ENCODE data around the gene AGAP1.

AGAP1 gene

DNA sequence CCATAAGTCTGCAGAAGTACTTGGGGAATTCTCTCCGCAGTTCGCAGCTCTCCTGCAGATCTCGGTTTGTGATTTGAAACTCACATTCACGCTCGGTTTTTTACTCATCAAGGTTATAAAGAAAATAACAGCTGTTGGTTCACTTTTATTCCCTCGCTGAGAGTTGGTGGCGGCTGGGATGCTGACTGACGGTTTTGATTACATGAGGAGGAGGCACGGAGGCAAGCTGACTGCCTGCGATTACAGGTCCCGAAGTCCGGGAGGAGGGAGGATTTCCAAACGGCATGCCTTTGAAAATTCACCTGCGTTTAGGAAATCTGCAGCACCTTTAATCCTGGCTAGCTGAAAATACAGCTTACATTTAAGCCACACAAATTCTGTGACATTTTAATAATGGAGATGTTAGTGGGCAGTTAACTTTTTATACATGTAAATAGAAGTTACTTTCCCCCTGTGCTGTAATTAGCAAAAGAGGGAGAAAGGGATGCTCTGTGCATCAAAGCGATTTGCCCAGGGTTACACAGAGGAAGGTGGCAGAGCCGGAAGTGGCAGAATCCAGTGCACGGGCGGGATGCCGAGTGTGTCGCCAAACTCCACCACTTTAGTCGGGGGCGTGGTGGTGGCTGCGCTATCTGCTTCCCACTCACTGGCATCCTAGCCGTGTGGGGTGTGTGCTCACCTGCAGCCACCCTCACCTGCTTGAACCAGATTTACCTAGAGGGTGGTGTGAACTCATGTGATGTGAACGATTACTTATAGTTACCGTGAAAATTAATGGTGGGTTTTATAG lies 14.7 kb downstream of the AGAP1 start:
- DNase-seq (ENCODE audit: low read depth in 2 of 2): no peak

DNA sequence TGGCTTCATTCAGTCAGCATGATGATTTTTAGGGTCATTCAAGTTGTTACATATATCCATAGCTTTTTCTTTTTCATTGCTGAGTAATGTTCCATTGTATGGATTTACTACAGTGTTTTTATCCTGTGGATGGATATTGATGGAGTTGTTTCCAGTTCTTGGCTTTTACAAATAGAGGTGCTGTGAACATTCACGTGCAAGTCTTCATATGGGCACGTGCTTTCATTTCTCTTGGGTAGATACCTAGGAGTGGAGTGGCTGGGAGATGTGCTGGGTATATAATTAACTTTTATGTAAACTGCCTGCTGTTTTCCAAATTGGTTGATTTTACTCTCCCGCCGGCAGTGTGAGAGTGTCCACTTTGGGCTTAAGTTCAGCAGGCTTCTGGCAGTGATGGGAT lies 16.5 kb downstream of the AGAP1 start:
- DNase-seq (ENCODE audit: low read depth in 2 of 2): no peak

DNA sequence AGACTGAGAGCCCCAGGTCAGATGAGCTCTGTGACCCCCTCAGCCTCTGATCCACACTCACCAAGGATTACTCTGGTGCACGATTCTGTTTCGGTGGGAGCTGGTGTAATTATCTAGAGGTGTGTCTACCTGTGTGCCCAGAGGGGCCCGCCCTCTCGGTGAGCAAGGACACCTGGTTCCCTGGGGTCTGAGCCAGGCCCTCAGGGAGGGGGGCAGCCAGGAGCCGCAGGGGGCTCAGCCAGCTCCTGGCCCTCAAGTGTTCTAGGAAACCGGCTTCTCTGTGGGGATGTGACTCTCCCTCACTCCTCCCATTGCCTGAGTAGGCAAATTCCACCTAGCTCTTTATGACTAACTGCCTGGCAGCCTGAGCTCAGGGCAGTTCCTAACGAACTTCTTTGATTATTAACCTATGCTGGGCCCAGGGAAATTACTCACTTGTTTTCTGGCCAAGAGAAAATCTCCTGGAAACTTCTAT lies 17.4 kb downstream of the AGAP1 start:
- DNase-seq (ENCODE audit: low read depth in 2 of 2): no peak

DNA sequence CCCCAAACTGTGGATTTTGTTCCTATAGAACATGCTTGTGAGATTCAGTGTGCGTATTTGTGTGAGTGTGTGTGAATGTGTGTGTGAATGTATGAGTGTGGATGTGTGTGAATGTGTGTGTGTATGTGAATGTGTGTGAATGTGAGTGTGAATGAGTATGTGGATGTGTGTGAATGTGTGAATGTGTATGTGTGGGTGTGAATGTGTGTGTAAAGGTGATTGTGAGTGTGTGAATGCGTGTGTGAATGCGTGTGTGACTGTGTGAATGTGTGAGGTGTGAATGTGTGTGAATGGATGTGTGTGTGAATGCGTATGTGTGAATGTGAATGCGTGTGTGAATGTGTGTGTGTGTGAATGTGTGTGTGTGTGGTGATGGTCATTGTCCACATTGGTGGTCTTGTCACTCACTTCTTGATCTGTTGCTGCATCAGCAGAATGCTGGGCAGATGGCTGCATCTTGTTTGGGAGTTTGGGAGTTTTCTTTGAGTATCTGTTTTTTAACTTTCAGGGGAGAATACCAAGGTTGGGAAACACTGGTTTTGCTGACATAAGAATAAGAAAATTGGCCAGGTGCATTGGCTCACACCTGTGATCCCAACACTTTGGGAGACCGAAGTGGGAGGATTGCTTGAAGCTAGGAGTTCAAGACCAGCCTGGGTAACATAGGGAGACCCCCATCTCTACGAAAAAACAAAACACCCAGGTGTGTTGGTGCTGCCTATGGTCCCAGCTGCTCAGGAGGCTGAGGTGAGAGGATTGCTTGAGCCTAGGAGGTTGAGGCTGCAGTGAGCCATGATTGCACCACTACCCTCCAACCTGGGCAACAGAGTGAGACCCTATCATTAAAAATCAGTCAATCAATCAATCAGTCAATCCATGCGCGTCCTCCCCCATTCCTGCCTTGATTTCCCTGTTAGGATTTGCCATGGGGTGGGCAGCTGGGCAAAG lies 18.2 kb downstream of the AGAP1 start:
- no peak for DNase-seq (ENCODE audit: low read depth in 2 of 2)

DNA sequence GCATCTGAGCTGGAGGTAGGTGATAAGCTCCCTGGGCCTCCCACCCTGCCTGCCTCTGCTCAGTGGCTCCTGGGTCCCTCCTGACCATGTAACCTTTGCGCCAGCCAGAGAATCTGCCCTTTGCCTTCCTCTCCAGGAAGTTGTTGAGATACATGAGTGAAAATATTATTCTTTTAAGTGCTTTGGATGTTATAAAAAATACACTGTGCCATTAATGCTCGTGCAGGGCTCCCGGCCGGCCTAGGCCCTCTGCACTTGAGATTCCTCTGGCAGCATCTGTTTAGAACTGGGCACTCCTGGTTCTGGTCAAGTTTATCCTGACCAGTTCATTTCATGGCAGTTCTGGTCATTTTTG lies 18.8 kb downstream of the AGAP1 start:
- DNase-seq (ENCODE audit: low read depth in 2 of 2): no peak

DNA sequence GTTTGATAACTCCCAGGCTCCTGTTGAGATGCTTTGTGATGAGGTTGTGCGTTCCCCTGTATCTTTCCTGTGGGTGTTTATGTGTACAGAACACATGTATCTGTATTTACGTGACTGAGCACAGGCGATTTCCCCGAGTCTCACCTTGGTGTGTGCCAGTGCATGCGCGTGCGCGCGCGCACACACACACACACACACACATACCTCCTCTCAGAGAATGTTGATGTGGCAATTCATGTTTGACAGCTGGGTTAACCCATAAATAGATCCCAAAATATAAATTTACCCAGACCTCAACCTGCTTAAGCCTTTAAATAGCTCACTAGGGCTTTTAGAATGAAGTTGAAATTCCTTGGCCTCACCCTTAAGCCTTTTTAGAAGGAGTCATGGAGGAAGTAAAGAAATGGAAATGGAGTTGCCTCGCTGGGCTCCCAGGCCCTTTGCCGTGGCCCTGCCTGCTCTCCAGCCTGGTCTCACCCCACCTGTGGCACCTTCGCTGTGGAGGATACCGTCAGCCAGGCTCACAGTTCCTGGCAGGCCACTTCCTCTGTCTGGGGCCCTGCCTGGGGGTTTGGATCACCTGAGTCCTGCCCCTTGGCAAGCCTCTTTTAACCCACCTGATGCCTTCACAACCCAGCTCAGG lies 20.3 kb downstream of the AGAP1 start:
- no peak for DNase-seq (ENCODE audit: low read depth in 2 of 2)

DNA sequence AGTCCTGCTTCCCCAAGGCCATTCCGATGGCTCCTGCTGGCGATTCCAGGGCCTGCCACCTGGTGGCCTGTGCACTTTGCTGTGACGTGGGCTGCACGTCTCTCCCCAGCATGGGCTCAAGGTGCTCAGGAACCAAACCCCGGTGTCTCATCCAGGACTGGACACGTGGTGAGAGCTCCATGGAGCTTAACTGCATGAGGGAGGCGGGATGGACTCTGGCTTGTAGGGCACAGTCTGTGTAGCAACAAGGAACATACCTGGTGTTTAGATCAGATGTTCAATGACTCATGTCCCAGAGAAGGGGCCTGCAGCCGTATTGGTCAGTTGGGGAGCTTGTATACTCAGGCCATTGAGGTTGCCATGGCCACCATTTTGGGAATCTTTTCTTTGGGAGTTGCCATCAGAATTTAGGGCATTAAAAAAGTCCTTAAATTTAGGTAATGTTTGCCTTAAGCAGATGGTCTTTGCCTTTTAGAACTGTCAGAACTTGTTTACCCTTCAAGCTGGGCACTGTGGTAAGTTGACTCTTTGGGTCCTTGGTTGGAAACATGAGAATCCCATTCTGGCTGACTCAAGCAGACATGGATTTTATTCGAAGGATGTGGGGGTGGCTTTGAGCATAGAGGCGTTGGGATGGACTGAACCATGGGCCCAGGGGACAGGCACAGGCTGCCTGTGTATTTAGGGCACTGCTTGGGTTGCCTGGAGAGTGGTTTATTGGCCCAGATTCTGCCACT lies 21.0 kb downstream of the AGAP1 start:
- DNase-seq (ENCODE audit: low read depth in 2 of 2): no peak

DNA sequence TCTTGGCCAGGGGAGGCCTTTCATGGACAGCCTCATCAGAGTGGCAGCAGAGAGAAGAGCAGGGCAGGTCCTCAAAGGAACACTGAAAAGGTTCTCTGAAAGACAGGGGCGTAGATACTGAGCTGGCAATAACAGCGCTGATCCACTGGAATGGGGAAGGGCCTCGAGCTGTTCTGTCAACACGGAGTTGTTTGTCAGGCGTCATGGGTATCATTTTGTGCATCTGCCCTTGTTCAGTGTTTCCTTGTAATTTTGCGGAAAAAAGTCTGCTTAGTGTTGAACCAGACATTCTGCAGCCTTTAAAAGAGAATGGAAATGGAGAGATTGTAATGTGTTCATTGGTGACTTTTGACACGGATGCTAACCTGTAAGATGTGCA lies 21.5 kb downstream of the AGAP1 start:
- no peak for DNase-seq (ENCODE audit: low read depth in 2 of 2)

DNA sequence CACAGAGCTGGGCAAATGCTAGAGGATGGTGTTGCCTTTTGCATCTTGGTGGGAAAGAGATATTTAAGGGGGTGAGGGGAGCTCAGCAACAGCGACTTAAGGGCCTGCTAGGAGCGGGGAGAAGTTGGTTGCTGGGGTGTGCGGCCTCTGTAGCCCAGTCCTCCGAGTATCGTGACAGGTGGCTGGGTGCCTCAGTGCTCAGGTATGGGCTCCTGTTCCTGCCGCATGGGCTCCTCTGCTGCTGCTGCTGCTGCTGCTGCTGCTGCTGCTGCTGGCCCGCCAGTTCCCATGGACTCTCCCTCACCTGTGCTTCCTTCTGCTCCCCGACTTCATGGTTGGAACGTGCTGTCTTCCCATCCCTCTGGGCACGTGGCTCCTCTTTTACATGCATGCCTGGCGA lies 22.0 kb downstream of the AGAP1 start:
- no peak for DNase-seq (ENCODE audit: low read depth in 2 of 2)

DNA sequence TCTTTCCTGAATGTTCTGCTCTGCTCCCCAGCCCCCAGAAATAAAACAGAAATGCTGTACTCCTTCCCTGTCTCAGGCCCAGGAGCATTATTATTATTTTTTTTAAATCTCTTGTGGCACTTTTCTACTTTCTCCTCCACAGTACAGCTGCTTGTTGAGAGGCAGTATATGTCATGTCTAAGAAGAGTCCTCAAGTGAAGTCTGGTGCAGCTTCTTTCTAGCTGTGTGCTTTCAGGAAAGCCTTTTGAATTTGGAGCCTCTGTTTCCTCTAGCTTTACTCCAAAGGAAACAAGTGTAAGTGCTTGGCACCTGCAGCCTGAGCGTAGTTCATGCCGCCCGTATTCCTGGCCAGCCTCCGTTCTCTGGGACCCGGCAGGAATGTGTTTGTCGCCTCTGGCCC lies 22.4 kb downstream of the AGAP1 start:
- DNase-seq (ENCODE audit: low read depth in 2 of 2): no peak

DNA sequence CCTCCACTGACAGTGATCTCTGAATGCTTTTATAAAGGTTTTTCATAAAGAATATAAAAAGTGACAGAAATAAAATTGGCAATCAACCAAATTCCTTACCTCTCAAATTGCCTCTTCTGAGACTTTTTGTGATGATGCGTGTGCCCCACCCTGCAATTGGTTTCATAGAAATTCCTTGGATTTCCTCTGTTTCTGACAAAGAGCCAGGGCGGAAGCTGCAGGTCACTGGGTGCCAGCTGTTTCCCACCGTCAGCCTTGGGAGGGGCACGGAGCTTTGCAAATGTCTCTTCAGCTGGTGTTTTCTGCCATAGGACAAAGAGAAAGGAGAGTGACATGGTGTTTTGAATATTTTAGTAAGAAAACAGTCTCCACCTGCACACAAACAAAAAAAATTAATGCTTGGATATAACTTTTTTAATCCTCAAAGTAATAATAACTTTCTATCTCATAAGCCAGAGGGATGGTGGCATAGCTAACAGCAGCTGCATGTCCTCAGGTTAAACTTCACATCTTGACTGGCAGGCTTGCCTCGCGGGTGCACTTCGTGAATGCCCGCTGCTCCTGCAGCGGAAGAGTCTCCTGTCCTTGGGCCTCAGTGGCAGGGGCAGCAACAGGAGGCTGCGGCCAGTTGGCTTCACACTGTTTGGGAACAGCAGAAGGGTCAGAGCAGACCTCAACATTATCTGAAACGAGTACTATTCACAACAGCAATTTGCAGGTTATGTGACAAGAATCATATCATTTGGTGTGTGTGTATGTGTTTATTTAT lies 24.7 kb downstream of the AGAP1 start:
- no peak for DNase-seq (ENCODE audit: low read depth in 2 of 2)

DNA sequence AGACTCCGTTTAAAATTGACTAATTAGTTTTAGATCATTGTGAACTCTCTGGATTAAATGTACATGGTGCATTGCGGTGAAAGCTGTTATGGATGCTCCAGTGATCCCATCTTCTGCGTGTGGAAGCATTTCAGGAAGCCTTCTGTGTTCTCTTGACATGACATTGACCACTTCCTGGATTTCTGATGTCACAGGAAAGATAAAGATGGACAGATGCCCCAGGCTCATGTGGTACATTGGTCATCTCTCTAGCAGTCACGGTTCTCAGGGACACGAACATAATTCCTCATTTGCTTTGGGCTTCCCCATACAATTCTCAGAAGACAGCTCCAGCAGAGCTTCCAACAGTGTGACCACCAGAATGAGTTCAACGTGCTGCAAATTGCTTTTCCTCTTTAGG lies 26.9 kb downstream of the AGAP1 start:
- no peak for DNase-seq (ENCODE audit: low read depth in 2 of 2)

DNA sequence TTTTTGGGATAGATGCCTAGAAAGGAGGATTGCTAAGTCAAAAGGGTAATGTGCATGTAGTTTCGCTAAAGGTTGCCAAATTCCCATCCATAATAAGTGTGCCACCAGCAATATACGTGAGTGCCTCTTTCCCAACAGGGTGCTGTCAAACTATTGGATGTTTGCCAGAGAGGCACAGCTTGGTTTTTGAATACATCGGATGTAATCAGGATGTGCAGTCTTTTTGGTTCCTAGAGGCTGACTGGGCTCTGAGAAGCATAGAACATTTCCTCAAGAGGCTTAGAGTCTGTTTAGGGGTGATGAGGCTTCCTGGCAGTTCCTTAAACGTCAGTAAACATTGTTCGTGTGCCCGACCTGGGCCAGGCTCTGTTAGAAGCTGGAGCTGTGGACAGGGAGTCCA lies 28.0 kb downstream of the AGAP1 start:
- no peak for DNase-seq (ENCODE audit: low read depth in 2 of 2)

DNA sequence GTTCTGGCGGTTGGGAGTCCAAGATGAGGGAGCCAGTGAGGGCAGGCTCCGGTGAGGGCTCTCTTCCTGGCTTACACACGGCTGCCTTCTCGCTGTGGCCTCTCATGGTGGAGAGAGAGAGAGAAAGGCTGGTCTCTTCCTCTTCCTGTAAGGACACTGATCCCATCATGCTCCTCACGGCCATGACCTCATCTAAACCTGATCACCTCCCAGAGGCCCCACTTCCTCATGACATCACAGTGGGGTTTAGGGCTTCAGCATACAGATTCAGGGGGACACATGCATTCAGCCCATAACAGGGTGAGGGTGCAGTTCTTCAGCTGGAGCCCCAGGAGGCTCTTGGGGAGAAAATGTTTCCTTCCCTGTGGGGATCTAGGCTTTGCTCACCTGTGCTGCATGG lies 29.2 kb downstream of the AGAP1 start:
- DNase-seq (ENCODE audit: low read depth in 2 of 2): no peak

DNA sequence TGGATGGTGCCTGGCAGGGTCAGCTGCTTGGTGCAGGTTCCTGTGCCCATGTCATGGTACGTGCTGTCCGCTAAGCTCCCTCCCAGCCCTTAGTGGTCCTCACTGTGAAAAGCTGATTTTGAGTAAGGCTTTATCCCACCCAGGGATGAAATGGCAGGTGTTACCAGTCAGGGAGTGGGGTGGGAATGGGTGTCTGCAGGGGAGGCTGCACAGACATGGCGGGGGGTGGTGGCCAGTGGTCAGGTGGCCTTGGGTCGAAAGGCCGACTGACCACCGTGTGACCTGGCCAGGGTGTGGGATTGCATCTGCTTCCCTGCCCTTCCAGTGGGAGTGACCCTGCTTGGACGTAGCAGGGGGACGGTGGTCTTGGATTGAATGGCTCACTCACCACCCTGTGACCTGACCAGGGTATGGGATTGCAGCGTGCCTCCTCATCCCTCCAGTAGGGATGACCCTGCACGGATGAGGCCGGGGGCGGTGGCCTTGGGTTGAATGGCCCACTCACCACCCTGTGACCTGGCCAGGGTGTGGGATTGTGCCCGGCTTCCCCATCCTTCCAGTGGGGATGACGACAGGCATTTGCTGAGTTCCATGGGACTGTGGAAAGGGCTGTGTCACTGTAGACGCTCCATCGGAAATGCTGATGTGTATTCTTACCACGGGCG lies 29.8 kb downstream of the AGAP1 start:
- no peak for DNase-seq (ENCODE audit: low read depth in 2 of 2)

DNA sequence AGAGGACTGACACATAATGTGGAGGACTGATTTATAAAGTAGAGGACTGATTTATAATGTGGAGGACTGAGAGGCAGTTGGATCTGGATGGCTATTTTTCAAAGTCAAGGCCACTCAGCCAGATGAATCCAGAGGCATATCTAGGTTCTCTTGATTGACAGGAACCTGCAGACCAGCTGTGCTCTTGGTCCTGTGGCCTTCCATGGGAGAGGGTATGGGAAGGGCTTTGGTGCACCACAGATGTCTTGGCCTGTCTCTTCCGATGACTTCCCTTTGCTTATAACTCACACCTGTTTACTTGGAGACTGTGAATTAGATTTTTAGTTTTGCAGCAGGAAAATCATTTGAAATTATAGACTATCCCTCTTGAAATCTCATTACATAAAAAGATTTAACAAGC lies 32.3 kb downstream of the AGAP1 start:
- DNase-seq (ENCODE audit: low read depth in 2 of 2): no peak

DNA sequence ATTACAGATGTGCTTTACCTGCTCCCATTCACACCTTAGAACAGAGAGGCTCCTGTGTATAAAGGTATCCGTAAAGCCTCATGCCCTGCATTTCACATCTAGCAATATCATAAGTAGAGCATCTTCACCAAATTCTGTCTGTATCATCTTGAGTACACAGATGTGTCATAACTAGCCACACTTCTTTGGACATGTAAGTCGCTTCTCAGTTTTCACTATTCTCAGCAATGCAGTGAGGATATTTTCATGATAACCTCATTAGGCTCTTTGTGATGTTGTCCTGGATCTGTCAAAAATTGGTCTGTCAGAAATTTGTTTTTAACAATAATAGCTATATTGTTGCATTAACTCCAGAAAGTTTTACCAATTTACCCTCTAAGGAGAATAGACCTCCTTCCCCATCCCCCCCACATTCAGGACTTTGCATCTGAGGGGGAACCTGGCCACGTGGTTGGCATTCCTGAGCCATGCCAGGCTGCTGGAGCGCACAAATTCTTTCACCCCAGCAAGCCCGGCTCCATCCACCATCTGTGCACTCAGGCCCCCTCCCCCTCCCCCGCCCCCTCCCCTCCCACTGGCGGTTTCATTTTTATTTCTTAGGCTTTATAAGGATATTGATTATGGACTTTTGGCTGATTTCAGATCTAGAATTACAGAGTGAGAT lies 34.1 kb downstream of the AGAP1 start:
- DNase-seq (ENCODE audit: low read depth in 2 of 2): no peak

DNA sequence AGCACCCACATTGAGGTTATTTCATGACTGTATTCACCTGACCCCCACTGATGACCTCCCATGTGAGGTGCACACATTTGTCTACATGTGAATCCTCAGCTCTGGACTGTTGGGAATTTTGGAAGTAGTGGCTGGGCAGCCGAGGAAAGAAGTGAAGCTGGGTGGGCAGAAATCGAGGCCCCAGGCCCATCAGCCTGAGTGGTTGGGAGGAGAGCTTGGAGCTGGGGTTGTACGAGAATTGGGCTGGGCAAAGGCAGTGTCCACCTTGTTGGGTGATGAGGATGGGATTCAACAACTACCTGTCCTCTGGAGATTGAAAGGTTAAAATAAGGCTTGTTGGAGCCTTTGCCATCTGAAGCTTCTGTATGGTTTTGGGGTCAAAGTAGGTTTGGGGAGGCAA lies 35.8 kb downstream of the AGAP1 start:
- no peak for DNase-seq (ENCODE audit: low read depth in 2 of 2)

DNA sequence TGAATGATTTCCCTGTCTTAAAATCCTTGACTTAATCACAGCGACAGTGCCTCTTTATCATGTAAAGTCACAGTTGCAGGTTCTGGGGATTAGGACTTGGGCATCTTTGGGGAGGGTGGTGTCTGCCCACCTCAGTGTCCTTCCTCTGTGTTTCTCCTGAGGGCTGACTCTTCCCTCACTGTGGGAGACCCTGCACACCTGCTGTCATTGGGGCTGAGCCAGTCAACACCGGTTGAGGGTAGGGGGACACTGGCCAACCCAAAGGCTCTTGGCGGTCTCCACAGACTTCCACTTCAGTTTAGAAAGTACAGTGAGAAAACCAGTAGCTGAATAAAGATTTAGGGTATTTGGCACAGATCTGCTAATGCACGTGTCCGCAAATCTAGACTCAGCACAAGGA lies 36.9 kb downstream of the AGAP1 start:
- DNase-seq (ENCODE audit: low read depth in 2 of 2): no peak

DNA sequence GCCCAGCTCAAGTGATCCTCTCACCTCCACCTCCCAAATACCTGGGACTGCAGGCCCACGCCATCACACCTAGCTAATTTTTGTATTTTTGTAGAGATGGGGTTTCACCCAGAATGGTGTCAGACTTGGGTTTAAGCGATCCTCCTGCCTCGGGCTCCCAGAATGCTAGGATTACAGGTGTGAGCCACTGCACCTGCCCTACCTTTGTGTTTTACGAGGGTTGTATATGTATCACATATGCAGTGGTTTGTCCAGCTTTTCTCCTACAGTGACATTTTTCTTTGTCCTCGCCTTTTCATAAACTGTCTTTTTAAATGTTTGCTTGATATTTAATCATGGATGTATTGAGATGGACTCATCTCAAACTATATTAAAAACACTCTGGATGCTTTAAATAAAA lies 38.5 kb downstream of the AGAP1 start:
- no peak for DNase-seq (ENCODE audit: low read depth in 2 of 2)
